Measurements from ENCODE around the gene TMEM184B.
"Not testable (repeated sequence)": the region's sequence is repeated elsewhere in the genome, so short reads cannot be mapped to it uniquely, and the experiment has no call there.

The TMEM184B gene

DNA sequence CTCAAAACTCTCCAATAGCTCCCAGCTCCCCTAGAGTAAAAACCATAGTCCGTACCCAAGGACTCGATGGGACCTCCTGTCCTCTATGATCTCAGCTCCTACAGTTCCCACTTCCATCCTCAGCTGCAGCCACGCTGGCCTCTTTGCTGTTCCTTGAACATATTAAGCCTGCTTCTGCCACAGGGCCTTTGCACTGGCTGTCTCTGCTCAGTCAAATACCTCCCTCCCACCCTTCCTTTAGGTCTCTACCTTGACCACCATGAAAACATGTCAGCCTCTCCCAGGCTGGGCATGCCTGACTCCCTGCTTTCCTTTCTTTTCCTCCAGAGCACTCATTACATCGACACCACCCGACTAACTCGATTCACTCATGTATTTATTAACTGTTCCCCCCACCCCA is 24.5 kb downstream of the TMEM184B start:
- DNase-seq: no peak

- no peak for DNase-seq
These were observed 25.1 kb downstream of the TMEM184B start for GRCh38 chr22:38247713-38248112.

GRCh38 chr22:38246692-38247091 is 26.1 kb downstream of the TMEM184B start:
- DNase-seq: no peak

DNA sequence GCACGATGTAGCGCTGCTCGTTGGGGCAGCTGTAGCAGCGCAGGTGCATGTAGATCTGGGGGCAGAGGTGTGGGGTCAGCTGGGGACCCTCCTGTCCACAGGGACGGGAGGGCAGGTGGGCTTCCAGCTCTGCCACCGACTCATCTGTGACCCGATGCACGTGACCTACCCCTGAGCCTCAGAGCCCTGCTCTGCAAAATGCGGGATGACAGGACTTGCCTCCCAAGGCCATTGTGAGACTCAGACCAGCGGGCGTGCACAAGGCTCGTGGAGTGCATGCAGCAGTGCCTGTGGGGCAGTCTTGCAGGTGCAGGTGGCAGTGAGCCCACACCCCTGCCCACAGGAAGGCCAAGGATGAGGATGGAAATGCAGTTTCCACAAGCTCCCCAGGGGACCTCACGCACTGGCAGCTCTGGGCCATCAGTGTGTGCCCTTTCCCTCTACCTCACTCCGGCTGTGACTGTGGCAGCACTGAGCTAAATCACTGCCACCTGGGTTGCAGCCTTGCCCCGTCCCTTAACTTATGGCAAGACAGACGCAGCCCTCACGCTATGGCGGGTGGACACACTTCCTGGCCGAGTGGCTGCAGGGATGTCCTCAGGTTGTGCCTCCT is 26.7 kb downstream of the TMEM184B start:
- no peak for DNase-seq

DNA sequence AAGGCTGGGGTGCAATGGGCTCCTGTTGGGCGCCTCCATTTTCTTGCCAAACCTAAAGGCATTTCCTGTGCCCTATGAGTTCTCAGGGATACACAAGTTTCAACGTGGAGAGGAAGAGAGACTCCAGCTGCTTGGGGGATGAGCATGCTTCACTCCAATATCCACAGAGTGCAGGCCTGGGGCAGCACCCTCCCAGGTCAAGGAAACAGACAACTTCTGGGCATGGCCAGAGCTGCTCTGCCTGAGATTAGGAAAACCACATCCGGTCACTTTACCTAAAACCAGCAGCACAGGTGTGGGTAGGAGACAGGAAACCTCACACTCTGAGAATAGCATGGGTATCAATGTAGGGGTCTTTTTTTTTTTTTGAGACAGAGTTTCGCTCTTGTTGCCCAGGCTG is 28.7 kb downstream of the TMEM184B start:
- no peak for DNase-seq

DNA sequence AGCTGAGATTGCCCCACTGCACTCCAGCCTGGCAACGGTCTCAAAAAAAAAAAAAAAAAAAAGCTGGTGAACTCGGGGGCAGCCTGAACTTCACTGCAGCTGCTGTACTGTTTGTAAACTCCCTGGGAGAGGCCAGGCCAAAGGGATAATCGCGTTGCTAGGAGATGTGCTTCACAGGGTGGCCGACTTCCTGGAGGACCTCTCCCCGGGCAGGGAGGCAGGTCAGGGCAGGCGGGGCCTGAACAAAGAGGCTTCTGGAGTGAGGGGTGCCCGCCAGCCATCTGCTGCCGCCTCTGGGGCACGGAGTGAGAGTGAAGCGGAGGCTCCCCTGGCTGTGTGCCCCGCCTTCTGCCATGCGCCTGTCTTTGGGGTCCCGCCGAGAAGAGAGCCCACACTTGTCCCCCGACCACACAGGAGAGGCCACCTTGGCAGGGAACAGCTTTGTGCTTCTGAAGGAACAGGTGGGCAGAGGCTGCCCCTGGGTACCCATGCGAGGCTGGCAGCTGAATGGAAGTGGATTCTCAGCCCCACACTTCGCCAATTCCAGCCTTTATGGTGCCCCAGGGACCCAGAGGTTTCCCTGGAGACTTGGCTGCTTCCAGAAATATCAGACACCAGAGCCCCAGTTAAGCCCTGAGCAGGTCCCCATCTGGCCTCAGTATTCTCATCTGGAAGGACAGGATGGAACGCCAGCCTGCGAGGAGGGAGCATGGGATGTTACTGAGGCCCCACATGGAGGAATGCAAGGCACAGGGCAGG is 29.6 kb downstream of the TMEM184B start:
- DNase-seq: peak; percentile 57

- DNase-seq: peak; percentile 94
These were observed 32.0 kb downstream of the TMEM184B start for GRCh38 chr22:38240734-38241252.

GRCh38 chr22:38239101-38239761 is 33.6 kb downstream of the TMEM184B start:
- DNase-seq: peak; percentile 99

- no peak for DNase-seq
These were observed 34.2 kb downstream of the TMEM184B start for GRCh38 chr22:38238519-38239071.

DNA sequence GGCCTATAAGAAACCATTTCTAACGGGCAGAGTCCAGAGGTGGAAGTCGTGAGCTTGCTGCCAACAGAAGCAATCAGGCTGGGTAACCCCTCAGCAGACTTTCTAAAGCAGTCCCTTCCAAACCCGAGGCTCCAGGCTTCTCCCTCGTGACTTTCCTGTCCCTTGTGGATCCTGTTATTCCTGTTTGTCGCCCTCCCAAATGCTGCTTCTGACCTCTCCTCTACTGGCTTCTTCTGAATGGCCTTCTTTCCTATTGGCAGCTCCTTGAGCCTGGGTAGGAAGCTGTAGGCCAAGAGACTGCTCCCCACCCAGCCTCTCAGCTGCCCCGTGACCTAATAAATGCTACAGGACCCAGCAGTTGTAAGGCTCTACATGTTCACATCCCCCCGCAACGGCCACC is 36.0 kb downstream of the TMEM184B start:
- DNase-seq: no peak

- no peak for DNase-seq
These were observed 37.5 kb downstream of the TMEM184B start for GRCh38 chr22:38235240-38235850.

- DNase-seq: not testable (repeated sequence)
These were observed 39.0 kb downstream of the TMEM184B start for GRCh38 chr22:38233856-38234255.

GRCh38 chr22:38233427-38233826 is 39.4 kb downstream of the TMEM184B start:
- DNase-seq: no peak

DNA sequence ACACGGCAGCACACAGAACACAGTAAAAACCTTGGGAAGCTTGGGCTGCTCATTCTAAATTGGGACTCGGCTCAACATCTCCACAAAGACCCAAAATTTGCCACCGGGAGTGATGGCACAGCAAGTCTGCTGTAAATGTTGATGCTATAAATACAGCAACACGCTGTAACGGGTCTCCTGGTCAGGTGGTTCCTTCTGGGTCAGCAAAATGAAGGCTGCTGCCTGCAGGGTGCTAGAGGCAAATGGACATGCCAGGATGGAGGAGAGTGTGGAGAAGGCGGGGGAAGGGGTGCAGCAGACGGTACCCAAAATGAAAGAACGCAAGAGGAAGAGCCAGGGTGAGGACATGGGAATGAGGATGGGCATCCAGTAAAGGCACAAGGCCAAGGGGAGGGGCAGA is 40.6 kb downstream of the TMEM184B start:
- DNase-seq: no peak

DNA sequence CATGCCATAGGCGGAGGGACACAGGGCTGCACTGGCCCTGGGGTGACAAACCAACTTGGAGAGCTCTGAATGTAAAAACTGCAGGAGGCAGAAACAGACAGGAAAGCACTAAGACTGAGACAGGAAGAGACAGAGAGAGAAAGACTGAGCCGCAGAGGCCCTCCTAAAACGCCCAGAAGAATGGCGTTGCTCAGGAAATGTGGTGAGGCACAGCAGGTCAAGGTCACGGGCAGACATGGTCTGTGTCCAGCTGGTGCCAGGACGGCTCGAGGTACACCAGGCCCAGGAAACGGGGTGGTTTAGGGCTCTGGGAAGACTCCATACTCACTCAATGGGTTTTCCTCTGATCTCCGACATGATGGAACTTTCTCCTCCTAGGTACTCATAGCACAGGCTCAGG is 41.9 kb downstream of the TMEM184B start:
- DNase-seq: no peak

DNA sequence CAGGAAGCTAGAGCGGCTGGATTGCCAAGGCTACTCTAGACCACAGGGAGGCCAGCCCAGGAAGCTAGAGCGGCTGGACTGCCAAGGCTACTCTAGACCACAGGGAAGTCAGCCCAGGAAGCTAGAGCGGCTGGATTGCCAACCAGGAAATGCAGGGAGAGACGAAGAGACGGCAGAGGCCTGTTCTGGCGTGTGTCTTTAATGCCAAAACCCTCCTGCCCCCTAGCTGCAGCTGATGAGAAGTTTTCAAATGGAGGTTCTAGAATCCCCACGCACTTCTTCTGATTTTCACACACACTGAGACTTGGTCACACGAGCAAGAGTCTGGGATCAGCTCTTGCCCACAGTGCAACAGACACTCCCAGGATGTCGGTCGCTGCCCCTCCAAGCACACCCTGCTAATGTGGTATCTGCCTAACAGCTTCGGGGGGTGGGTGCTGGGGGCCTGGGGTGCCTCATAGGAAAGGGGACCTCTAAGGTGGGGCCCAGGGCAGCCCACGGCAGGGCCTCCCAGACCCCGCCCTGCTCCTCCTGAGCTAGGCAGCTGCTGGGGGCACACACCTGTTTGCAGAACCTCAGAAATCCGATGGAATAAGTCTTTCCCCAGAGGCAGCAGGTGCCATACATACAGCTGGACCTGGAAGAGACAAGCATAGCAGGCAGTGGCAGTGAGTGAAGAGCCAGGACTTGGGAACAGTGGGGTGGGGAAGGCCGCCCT is 42.5 kb downstream of the TMEM184B start:
- peak; percentile 74 for DNase-seq

- peak; percentile 75 for DNase-seq
These were observed 43.7 kb downstream of the TMEM184B start for GRCh38 chr22:38228873-38229740.

DNA sequence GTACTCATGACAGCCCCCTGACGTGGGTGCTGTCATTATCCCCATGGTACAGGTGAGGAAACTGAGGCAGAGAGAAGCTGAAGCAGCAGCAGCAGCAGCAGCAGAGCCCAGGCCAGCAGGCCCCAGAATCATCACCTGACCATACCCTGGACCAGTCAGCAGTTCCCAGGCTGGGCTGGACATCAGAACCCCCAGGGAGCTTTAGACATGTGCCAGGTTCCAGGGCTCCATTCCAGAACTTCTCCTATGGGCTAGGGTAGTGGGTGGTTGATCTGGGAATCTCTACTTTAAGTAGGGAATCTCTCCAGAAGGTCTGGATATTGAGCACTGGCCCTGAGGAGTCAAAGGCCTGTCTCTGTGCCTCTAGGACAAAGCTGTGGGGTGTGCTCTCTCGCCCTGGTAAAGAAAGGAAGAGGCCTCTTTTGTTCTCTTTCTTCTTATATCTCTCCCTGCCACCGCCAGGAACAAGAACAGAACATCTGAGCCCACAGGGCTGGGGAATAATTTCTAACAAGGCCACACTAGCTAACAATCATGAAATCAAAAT is 44.4 kb downstream of the TMEM184B start:
- no peak for DNase-seq

GRCh38 chr22:38226853-38227649 is 45.8 kb downstream of the TMEM184B start:
- no peak for DNase-seq
